Hepatocyte (in vitro differentiated cells): ENCODE measurements around the gene METRN. TPM values are rescaled to one million over a fixed set of nuclear protein-coding genes. Genes with fewer than 3 reads are reported as not detected.
A peak's percentile ranks its signal among the peaks of the same experiment; 100 is the strongest.

ENCODE experiments used
- DNase-seq: peaks from one replicate; pipeline ENCODE4 v3.0.0-alpha.2; 2016; ENCODE audit warnings: low spot score
- H2AFZ ChIP-seq: fragments of 200-600 bp; sonication (generic); 2 replicates; pipeline ENCODE4 v1.6.0; 2016; ENCODE audit warnings: antibody characterized with exemption, mild to moderate bottlenecking
- H3K27ac ChIP-seq: fragments of 200-600 bp; sonication (generic); 2 replicates; pipeline ENCODE4 v1.5.1; 2016; ENCODE audit warnings: mild to moderate bottlenecking
- H3K27me3 ChIP-seq: fragments of 200-600 bp; sonication (generic); 2 replicates; pipeline ENCODE4 v1.6.1; 2016
- H3K36me3 ChIP-seq: fragments of 200-600 bp; sonication (generic); replicated peaks from 2 replicates; pipeline ENCODE4 v1.5.1; 2016; ENCODE audit warnings: low read depth; ENCODE audit not compliant: insufficient read depth
- H3K4me1 ChIP-seq: fragments of 200-600 bp; sonication (generic); 2 replicates; pipeline ENCODE4 v1.5.1; 2016; ENCODE audit warnings: mild to moderate bottlenecking, moderate library complexity; ENCODE audit not compliant: insufficient read depth
- H3K4me2 ChIP-seq: fragments of 200-600 bp; sonication (generic); 2 replicates; pipeline ENCODE4 v1.6.0; 2016
- H3K4me3 ChIP-seq: fragments of 200-600 bp; sonication (generic); 2 replicates; pipeline ENCODE4 v1.5.1; 2016; ENCODE audit warnings: mild to moderate bottlenecking
- H3K79me2 ChIP-seq: fragments of 200-600 bp; sonication (generic); 2 replicates; pipeline ENCODE4 v1.6.0; 2017; ENCODE audit warnings: mild to moderate bottlenecking
- H3K9me2 ChIP-seq: fragments of 200-600 bp; sonication (generic); replicated peaks from 2 replicates; pipeline ENCODE4 v1.6.0; 2017; ENCODE audit warnings: mild to moderate bottlenecking; ENCODE audit not compliant: insufficient read depth
- H3K9me3 ChIP-seq: fragments of 200-600 bp; sonication (generic); 2 replicates; pipeline ENCODE4 v1.5.1; 2016; ENCODE audit warnings: low read depth, mild to moderate bottlenecking
- H4K20me1 ChIP-seq: fragments of 200-600 bp; sonication (generic); 2 replicates; pipeline ENCODE4 v1.6.0; 2016; ENCODE audit warnings: mild to moderate bottlenecking; ENCODE audit not compliant: insufficient read depth, poor library complexity, severe bottlenecking
- CTCF ChIP-seq: fragments of 200-600 bp; sonication (generic); IDR thresholded peaks from 2 replicates; pipeline ENCODE4 v1.5.1; 2016; ENCODE audit warnings: antibody characterized with exemption, mild to moderate bottlenecking; ENCODE audit not compliant: poor library complexity
- EZH2 ChIP-seq: fragments of 200-600 bp; sonication (generic); IDR thresholded peaks from 2 replicates; pipeline ENCODE4 v1.6.1; 2016; ENCODE audit warnings: antibody characterized with exemption, mild to moderate bottlenecking, borderline replicate concordance
- EZH2phosphoT487 ChIP-seq: fragments of 200-600 bp; sonication (generic); IDR thresholded peaks from one replicate; pipeline ENCODE4 v1.6.1; 2018; ENCODE audit warnings: antibody characterized with exemption, mild to moderate bottlenecking, low read depth, moderate library complexity; ENCODE audit not compliant: unreplicated experiment, severe bottlenecking
- WGBS: methylation state at CpG from one replicate; pipeline ENCODE4 v1.1.6; 2016; ENCODE audit warnings: low lambda C conversion rate; ENCODE audit errors: missing lambda C conversion rate; 5-methylcytosine and 5-hydroxymethylcytosine counted together
- polyA plus RNA-seq: library from polyadenylated mRNA; unstranded; fragments of >200 nt; fragmentation: Nextera tagmentation; extraction: Ambion mirVana; gene quantifications from 2 replicates; pipeline ENCODE4 v1.2.1, GENCODE V29; 2016
- total RNA-seq: library from RNA; depleted of rRNA; stranded (reverse); fragments of >200 nt; gene quantifications from 2 replicates; pipeline ENCODE4 v1.2.3, GENCODE V29; 2014

The METRN gene
- total and polyA plus RNA-seq, 2 experiments from 2014 or later, result 22.7 to 68.1 TPM

GRCh38 chr16:685967-686366, 29.0 kb upstream of the METRN start:
- H3K4me1 ChIP-seq, result peaks cover 33% of the 10 kb centered on the region
- H3K4me3 ChIP-seq, result no peak overlapping the region
- H3K9me3 ChIP-seq, result no peaks in the 10 kb centered on the region
- no peak for TF ChIP-seq EZH2
- peak; percentile 25 for TF ChIP-seq CTCF
- no peak for TF ChIP-seq EZH2phosphoT487
- 88% methylated on average over 8 of the region's 10 CpGs for WGBS
- peak; percentile 53 for DNase-seq
- H2AFZ ChIP-seq, result no peak overlapping the region
- H4K20me1 ChIP-seq, result peaks cover 22% of the 10 kb centered on the region
- H3K79me2 ChIP-seq, result peaks cover 45% of the 10 kb centered on the region
- H3K9me2 ChIP-seq, result no peaks in the 10 kb centered on the region
- no peak overlapping the region for H3K27ac ChIP-seq
- no peaks in the 10 kb centered on the region for H3K27me3 ChIP-seq
- H3K36me3 ChIP-seq, result no peaks in the 10 kb centered on the region
- H3K4me2 ChIP-seq, result no peak overlapping the region

GRCh38 chr16:686459-687260, 28.3 kb upstream of the METRN start:
- Histone ChIP-seq H3K4me3 (no peak overlapping the region), H3K27me3 (peaks cover 1% of the 10 kb centered on the region), H3K36me3 (no peaks in the 10 kb centered on the region), H3K9me3 (no peaks in the 10 kb centered on the region), H3K4me2 (no peak overlapping the region), H3K4me1 (peaks cover 26% of the 10 kb centered on the region), H4K20me1 (peaks cover 15% of the 10 kb centered on the region), H3K27ac (no peak overlapping the region), H2AFZ (no peak overlapping the region), H3K9me2 (no peaks in the 10 kb centered on the region), H3K79me2 (peaks cover 38% of the 10 kb centered on the region)
- TF ChIP-seq CTCF, result no peak
- no peak for TF ChIP-seq EZH2
- no peak for TF ChIP-seq EZH2phosphoT487
- 98% methylated on average over 48 of the region's 51 CpGs for WGBS
- DNase-seq, result no peak

GRCh38 chr16:687499-687898, 27.4 kb upstream of the METRN start:
- Histone ChIP-seq H3K27me3 (peaks cover 9% of the 10 kb centered on the region), H3K9me3 (no peaks in the 10 kb centered on the region), H3K36me3 (no peaks in the 10 kb centered on the region), H3K9me2 (no peaks in the 10 kb centered on the region), H3K79me2 (peaks cover 29% of the 10 kb centered on the region), H3K4me3 (no peak overlapping the region), H4K20me1 (peaks cover 7% of the 10 kb centered on the region), H3K4me2 (no peak overlapping the region), H3K4me1 (peaks cover 23% of the 10 kb centered on the region), H2AFZ (no peak overlapping the region), H3K27ac (no peak overlapping the region)
- TF ChIP-seq CTCF, result no peak
- TF ChIP-seq EZH2phosphoT487, result no peak
- no peak for TF ChIP-seq EZH2
- DNase-seq, result no peak
- 98% methylated on average over 19 of the region's 19 CpGs for WGBS
